HFF-Myc (cell line): ENCODE results near the gene FIGNL2.
A peak's percentile ranks its signal among the peaks of the same experiment; 100 is the strongest.

Source experiments
- DNase-seq: peaks from one replicate; pipeline ENCODE4 v3.0.0-alpha.2; 2011; ENCODE audit warnings: low read depth; ENCODE audit errors: extremely low read depth
- H3K4me3 ChIP-seq: replicated peaks from 2 replicates; pipeline ENCODE4 v1.5.1; 2011; ENCODE audit warnings: low read depth, mild to moderate bottlenecking, control low read depth, low read length
- TF ChIP-seq, protein P1 (sequence below): IDR thresholded peaks from 2 replicates; pipeline ENCODE4 v1.5.1; 2012; ENCODE audit warnings: mild to moderate bottlenecking, low read depth, low read length, control low read depth; ENCODE audit errors: missing control alignments

Gene FIGNL2

DNA sequence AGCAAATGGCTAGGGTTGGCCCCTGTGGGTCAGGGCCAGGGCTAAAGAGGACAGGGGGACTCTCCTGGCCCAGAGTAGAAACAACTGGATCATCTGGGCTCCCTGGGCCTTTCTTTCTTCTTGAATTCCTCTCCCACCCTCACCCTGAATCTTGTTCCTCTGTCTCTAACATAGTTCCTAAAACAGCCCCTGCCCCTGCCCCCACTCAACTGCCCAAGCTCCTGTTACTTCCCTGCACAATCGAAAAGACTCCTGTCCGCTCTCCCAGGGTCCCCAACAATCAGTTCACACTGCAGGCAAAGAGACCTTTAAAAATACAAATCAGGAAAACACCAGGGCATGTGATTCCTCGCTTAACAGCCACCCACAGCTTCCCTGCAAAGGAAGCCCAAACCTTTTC is 21.4 kb upstream of the FIGNL2 start:
- TF ChIP-seq, protein P1, sequence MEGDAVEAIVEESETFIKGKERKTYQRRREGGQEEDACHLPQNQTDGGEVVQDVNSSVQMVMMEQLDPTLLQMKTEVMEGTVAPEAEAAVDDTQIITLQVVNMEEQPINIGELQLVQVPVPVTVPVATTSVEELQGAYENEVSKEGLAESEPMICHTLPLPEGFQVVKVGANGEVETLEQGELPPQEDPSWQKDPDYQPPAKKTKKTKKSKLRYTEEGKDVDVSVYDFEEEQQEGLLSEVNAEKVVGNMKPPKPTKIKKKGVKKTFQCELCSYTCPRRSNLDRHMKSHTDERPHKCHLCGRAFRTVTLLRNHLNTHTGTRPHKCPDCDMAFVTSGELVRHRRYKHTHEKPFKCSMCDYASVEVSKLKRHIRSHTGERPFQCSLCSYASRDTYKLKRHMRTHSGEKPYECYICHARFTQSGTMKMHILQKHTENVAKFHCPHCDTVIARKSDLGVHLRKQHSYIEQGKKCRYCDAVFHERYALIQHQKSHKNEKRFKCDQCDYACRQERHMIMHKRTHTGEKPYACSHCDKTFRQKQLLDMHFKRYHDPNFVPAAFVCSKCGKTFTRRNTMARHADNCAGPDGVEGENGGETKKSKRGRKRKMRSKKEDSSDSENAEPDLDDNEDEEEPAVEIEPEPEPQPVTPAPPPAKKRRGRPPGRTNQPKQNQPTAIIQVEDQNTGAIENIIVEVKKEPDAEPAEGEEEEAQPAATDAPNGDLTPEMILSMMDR = no peak
- DNase-seq = no peak
- no peak overlapping the region for H3K4me3 ChIP-seq

DNA sequence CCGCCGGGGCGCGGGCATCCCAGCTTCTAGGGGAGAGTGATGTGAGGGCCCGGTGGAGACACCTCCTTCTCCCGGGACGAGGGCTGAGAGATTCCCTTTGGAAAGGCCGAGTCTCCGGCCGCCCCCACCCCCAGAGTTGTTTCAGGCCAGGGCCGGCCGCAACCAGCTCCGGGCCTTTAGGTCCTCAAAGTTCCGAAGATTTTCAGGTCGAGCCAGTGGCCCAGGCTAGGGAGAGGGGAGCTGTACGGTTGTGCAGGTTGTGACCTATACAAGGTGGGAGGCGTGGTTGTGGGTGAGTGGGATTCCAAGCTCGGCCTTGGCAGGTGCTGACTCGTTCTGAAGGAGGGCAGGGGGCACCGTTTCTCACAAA is 21.0 kb upstream of the FIGNL2 start:
- TF ChIP-seq, protein P1 = no peak
- H3K4me3 ChIP-seq = peak overlapping the region; percentile 47
- no peak for DNase-seq

DNA sequence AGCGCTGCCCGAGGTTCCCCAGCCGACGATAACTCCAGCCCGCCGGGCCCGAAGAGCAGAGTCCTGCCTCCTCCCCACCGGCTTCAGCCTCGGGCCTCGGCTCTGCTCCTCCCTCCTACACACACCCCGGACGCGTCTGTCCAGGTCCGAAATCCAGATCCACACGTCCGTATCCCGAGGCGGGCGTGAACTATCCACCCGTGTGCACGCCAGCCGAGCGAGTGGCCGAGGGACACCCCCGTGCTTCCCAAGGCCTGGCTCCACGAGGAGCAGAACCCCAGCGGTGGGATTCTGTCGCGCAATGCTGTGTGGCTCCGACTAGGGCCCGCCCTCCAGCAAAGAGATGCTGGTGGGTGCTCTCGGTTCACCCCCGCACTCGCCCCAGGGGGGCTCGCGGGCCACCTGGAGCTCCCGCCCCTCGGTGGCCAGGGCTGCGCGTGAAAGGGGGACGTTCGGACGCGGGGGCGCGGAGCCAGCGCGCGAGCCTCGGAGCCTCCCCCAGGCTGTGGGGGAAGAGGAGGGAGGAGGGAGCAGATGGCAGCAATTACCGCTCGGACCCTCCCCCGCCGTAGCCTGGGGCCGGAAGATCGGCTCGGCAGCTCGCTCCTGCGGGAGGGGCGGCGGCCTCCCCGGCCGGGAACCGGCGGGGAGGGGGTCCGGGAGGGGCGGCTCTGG is 20.4 kb upstream of the FIGNL2 start:
- TF ChIP-seq, protein P1 = no peak
- DNase-seq = no peak
- H3K4me3 ChIP-seq = peak overlapping the region; percentile 47

DNA sequence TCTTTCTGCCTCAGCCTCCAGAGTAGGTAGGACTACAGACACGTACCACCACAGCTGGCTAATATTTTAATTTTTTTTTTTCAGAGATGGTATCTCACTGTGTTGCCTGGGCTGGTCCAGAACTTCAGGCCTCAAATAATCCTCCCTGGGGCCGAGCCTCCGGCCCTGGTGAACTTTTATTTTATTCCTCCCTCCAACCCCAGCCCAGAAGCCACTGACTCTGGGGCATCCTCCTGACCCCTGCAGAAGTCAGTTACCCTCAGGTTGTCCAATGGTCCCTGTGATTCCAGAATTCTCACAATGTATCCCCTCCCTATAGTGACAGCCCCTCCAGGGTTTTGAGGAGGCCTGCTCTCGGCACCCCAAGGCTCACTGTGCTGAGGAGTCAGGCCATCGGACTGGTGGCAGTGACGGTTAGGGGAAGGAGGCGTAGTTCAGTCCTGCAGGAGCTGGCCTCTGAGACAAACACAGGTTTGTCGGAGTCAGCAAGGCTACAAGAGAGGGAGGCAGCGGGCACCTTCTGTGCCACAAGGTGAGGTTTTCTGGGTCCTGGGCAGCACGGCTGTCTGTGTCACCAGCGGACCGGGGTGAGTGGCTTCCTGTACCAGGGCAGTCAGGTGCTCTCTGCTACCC is 19.4 kb upstream of the FIGNL2 start:
- no peak for DNase-seq
- TF ChIP-seq, protein P1 = no peak
- H3K4me3 ChIP-seq = no peak overlapping the region; the same call in 1 of the 2 replicates

DNA sequence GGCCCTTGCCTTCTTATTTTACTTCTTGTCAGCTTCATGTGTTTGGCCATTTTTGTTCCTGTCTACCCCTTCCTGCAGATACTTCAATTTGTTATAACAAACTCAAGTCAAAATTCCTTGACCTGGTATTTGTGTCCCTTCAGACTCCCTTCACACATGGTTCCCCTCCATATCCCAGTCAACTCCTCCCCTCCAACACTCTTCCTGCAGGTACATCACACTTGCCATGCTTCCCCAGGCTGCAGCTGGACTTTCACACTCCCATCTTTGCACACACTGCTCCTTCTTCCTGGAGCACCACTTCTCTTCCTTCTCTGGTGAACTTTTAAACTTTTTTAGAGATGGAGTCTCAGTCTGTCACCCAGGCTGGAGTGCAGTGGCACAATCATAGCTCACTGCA is 18.9 kb upstream of the FIGNL2 start:
- no peak overlapping the region for H3K4me3 ChIP-seq
- DNase-seq = no peak
- TF ChIP-seq, protein P1 = no peak

DNA sequence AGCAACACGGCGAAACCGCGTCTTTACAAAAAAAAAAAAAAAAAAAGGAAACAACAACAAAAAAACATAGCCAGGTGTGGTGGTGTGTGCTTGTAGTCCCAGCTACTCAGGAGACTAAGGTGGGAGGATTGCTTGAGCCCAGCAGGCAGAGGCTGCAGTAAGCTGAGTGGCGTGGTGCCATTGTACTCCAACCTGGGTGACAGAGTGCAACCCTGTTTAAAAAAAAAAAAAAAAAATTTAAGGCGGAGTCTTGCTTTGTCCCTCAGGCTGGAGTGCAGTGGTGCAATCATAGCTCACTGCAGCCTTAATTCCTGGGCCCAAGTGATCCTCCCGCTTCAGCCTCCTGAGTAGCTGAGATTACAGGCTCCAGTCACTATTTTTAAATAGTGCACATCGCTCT is 18.2 kb upstream of the FIGNL2 start:
- no peak overlapping the region for H3K4me3 ChIP-seq
- TF ChIP-seq, protein P1 = no peak
- no peak for DNase-seq
